SKM-1 treated with dmso at 0.1 percent for 144 hours (cell line): ENCODE measurements around the gene AMBRA1.
A peak's percentile ranks its signal among the peaks of the same experiment; 100 is the strongest.

Experiments used
- DNase-seq: peaks from one replicate; lab custom pipeline; 2025; ENCODE audit not compliant: unreplicated experiment; lab: John Stamatoyannopoulos, UW

Gene AMBRA1

GRCh38 chr11:46593550-46594373 is at the start of gene AMBRA1:
Gene AMBRA1 (minus strand): TSS chr11:46594023. CDS start chr11:46548380, 45,643 bp downstream.
- peak; percentile 91 for DNase-seq

- DNase-seq: no peak
Observed at GRCh38 chr11:46643531-46643930, 49.7 kb upstream of the AMBRA1 start.

GRCh38 chr11:46642627-46643335 is 49.0 kb upstream of the AMBRA1 start:
- no peak for DNase-seq

- no peak for DNase-seq
Observed at GRCh38 chr11:46641639-46642038, 47.8 kb upstream of the AMBRA1 start.

GRCh38 chr11:46640036-46640788 is 46.4 kb upstream of the AMBRA1 start:
- no peak for DNase-seq

- DNase-seq: no peak
Observed at GRCh38 chr11:46639197-46639839, 45.5 kb upstream of the AMBRA1 start.

GRCh38 chr11:46637546-46637945 is 43.7 kb upstream of the AMBRA1 start:
- no peak for DNase-seq

GRCh38 chr11:46635557-46636139 is 41.8 kb upstream of the AMBRA1 start:
- no peak for DNase-seq

- DNase-seq: no peak
Observed at GRCh38 chr11:46633291-46634217, 39.7 kb upstream of the AMBRA1 start.

GRCh38 chr11:46632502-46632901 is 38.7 kb upstream of the AMBRA1 start:
- no peak for DNase-seq

- DNase-seq: no peak
Observed at GRCh38 chr11:46631676-46632075, 37.9 kb upstream of the AMBRA1 start.

GRCh38 chr11:46630237-46630636 is 36.4 kb upstream of the AMBRA1 start:
- no peak for DNase-seq

- DNase-seq: no peak
Observed at GRCh38 chr11:46628961-46629360, 35.1 kb upstream of the AMBRA1 start.

- DNase-seq: no peak
Observed at GRCh38 chr11:46625406-46625805, 31.6 kb upstream of the AMBRA1 start.

GRCh38 chr11:46618837-46619236 is 25.0 kb upstream of the AMBRA1 start:
- DNase-seq: no peak

- no peak for DNase-seq
Observed at GRCh38 chr11:46617972-46618314, 24.1 kb upstream of the AMBRA1 start.

GRCh38 chr11:46617134-46617971 is 23.5 kb upstream of the AMBRA1 start, which contains the start of the genes ATG13 and HARBI1:
Gene ATG13 (plus strand): TSS chr11:46617553. CDS start chr11:46644292, 26,739 bp downstream.
Gene HARBI1 (minus strand): TSS chr11:46617227. CDS start chr11:46616237, 990 bp downstream.
- DNase-seq: peak; percentile 80

- no peak for DNase-seq
Observed at GRCh38 chr11:46616551-46617133, 22.8 kb upstream of the AMBRA1 start.
